ENCODE results near the gene NOTCH1. TPM values are rescaled to one million over a fixed set of nuclear protein-coding genes. Genes with fewer than 3 reads are reported as not detected.
A peak's percentile ranks its signal among the peaks of the same experiment; 100 is the strongest.

The NOTCH1 gene
- total RNA-seq, 1 experiment from 2014 or later, result 23.3 TPM

- DNase-seq (ENCODE audit: low spot score), result no peak
These were observed 44.2 kb downstream of the NOTCH1 start for GRCh38 chr9:136501686-136502085.

- DNase-seq (ENCODE audit: low spot score), result no peak
These were observed 45.6 kb downstream of the NOTCH1 start for GRCh38 chr9:136499935-136500910.

- DNase-seq (ENCODE audit: low spot score), result no peak
These were observed 46.5 kb downstream of the NOTCH1 start for GRCh38 chr9:136499071-136499934.

GRCh38 chr9:136497916-136498695 is 47.7 kb downstream of the NOTCH1 start:
- DNase-seq (ENCODE audit: low spot score), result no peak

DNA sequence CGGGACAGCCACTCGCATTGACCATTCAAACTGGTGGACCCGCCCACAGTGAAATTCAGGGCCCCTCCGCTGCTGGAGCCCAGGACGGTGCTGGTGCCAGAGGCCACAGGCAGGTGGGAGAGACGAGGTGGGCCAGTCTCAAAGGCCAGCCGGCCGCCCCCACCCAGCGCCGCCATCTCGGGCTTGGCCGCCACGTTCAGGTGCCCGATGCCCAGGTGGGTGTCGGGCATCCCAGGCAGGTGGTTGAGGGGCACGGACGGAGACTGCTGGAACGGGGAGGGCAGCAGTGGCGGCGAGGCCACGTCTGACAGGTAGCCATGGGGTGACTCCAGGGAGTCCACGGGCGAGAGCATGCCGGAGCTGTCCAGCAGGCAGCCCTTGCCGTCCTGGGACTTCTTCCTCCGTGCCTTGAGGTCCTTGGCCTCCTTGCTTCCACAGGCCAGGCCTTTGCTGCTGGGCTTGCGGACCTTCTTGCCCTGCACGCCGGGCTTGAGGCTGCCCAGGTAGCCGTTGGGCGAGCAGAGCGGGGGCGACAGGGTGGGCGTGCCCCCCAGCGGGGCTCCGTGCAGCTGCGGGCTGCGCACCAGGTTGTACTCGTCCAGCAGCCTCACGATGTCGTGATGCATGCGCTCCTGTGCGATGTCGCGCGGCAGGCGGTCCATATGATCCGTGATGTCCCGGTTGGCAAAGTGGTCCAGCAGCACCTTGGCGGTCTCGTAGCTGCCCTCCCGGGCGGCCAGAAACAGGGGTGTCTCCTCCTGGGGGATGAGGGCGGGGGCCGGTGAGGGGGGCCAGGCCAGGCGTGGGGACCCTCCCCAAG is 48.8 kb downstream of the NOTCH1 start:
- no peak for DNase-seq (ENCODE audit: low spot score)

DNA sequence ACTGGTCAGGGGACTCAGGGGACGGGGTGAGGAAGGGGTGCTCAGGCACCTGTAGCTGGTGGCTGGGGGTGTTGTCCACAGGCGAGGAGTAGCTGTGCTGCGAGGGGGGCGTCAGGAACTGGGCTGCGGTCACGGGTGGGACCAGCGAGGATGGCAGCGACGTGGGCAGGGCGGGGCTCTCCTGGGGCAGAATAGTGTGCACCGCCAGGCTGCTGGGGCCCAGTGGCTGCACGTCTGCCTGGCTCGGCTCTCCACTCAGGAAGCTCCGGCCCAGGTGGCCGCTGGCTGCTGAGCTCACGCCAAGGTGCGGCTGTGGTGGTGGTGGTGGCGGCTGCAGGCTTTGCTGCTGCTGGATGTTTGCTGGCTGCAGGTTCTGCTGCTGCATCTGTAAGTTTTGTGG is 49.7 kb downstream of the NOTCH1 start:
- no peak for DNase-seq (ENCODE audit: low spot score)

DNA sequence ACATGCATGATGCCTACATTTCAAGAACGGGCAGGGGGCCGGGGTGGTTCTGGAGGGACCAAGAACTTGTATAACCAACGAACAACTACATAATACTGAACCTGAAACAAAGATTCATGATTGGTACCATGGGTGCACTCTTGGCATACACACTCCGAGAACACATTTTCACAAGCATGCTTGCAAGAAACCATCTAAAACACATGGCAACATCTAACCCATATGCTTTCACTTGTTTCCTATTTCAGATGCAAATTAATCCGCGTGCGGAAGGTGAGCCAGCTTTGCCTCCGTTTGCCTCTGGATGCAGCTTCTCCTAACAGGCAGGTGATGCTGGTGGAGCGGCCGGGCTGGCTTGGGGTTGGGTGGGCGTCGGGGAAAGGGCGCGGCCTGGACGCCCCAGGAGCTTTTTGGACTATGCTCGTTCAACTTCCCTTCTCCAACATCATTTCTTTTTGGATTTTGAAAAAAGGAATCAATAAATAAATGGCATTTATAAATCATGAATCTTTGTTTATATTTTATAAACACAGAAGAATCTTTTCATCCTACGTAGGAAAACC is 50.5 kb downstream of the NOTCH1 start:
- no peak for DNase-seq (ENCODE audit: low spot score)

- DNase-seq (ENCODE audit: low spot score), result no peak
These were observed 51.2 kb downstream of the NOTCH1 start for GRCh38 chr9:136494531-136495215.

GRCh38 chr9:136494012-136494411 is 51.8 kb downstream of the NOTCH1 start:
- no peak for DNase-seq (ENCODE audit: low spot score)

GRCh38 chr9:136493567-136493971 is 52.3 kb downstream of the NOTCH1 start:
- DNase-seq (ENCODE audit: low spot score), result no peak

DNA sequence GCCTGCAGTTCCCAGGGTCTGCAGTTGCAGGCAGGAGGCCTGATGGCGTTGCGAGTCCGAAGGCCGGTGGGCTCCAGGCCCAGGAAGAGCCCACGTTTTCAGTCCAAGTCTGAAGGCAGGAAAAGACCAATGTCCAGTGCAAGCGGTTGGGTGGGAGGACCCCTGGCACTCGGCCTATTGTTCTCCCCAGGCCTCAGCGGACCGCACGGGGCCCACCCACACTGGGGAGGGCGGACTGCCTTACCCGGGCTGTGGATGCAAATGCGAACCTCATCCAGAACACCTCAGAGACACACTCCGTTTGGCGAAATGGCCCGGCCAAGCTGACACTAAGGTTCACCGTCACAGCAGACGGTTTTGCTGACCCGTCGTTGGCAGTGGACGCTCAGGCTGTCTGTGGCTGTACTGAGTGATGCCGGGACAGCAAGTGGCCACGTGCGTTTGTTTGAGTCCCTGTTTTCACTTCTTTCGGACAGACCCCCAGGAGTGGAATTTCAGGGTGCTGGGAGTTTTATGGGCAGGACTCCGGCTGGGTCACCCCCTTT is 52.8 kb downstream of the NOTCH1 start:
- DNase-seq (ENCODE audit: low spot score), result no peak

GRCh38 chr9:136489731-136490130 is 56.1 kb downstream of the NOTCH1 start:
- DNase-seq (ENCODE audit: low spot score), result no peak

DNA sequence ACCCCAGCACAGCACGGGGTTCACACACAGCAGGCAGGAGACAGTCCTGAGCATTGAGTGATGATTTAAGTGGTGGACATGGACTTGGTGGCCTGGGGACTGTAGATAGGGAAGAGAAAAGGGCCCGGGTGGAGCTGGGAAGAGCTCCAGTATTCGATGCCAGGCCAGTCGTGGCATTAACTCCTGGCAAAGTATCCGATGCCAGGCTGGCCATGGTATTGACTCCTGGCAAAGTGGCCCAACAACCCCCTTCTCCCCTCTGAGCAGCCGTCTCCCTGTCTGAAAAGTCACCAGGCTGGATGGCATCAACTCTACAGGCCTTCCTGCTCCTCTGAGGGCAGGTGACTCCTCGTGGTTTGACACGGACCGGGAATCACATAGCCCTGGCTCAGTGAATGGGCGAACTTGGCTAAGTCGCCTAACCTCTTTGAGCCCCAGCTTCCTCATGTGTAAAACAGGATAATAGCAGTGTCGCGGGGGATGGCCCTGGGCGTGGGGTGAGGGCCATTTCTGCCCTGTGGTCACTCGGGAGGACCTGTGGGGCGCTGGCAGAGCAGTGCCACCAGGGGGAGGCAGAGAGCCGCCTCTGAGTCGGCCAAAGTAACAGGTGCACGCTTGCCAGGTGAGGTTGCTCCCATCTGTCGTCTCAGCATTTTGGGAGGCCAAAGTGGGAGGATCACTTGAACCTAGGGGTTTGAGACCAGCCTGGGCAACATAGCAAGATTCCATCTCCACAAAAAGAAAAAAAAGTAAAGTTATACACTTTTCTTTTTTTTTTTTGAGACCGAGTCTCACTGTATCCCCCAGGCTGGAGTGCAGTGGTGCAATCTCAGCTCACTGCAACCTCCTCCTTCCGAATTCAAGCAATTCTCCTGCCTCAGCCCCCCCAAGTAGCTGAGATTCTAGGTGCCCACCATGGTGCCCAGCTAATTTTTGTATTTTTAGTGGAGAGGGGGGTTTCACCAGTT is 57.3 kb downstream of the NOTCH1 start:
- DNase-seq (ENCODE audit: low spot score), result peak; percentile 63

DNA sequence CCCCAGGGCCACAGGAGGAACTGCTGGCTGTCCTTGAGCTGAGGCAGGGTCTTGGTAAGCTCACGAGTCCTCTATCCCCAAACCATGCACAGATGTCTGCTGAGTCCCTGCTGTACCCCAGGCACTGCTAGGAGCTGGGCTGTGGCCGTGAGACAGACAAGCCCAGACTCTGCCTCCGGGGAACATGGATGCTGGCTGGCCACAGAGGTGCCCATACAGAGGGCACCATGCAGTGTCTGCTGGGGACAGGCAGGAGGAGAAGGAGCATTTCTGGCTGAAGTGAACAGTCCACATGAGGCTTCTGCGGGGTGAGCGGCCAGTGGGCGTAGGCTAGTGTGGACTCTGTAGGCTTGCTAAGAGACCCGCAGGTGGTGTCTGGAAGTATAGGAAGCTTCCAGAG is 58.2 kb downstream of the NOTCH1 start:
- DNase-seq (ENCODE audit: low spot score), result no peak

- DNase-seq (ENCODE audit: low spot score), result no peak
These were observed 58.8 kb downstream of the NOTCH1 start for GRCh38 chr9:136486823-136487620.

GRCh38 chr9:136486131-136486530 is 59.7 kb downstream of the NOTCH1 start:
- no peak for DNase-seq (ENCODE audit: low spot score)

Measured in A172 (cell line).